ENCODE measurements around the gene KRT14.
"Not testable (repeated sequence)": the region's sequence is repeated elsewhere in the genome, so short reads cannot be mapped to it uniquely, and the experiment has no call there.

Gene KRT14

DNA sequence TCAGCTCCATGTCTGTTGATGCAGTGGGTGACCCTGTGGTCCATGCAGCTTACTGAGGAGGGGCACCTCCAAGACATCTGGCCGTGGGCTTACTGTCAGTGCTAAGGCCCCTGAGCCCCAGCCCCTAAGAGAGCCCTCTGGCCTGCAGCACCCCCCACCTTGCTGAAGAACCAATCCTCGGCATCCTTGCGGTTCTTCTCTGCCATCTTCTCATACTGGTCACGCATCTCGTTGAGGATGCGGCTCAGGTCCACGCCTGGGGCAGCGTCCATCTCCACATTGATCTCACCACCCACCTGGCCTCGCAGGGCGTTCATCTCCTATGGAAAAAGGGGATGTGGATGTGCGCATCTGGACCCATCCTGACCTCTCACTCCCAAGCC, 34.7 kb upstream of the KRT14 start:
- not testable (repeated sequence) for H3K4me3 ChIP-seq (ENCODE audit: low read depth in 1 of 2, low read length in 2 of 2)

DNA sequence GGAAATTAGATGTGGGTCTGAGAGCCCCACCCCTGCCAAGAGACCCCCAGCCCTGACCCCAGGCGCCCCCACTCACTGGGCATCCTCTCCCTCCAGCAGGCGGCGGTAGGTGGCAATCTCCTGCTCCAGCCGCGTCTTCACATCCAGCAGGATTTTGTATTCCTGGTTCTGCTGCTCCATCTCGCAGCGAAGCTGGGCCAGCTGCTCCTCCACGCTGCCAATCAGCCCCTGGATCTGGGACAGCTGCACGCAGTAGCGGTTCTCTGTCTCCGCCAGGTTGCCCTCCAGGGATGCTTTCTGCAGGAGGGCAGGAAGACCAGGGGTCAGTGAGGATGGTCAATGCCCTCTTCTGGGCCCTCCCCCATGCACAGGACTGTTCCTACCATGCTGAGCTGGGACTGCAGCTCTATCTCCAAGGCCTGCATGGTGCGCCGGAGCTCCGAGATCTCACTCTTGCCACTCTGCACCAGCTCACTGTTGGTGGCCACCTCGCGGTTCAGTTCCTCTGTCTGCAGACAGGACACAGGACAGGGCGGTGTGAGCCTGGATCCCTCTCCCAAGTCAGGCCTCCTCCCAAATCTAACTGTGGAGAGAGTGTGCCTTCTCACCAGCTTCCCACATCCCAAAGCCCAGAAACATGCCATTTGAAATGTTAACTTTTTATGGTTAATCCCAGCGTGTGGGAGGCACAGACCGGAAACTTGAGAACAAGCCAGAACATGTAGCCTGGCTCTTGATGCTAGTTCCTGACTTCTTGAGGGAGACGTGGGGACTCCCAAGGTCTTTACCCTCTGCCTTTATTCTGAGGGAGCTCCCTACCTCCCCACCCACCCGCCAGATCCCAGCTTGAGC, 34.1 kb upstream of the KRT14 start:
- no peak overlapping the region for H3K9ac ChIP-seq (ENCODE audit: low read length)
- no peaks in the 10 kb centered on the region for H3K9me3 ChIP-seq (ENCODE audit: low read length)
- no peak overlapping the region for H3K4me3 ChIP-seq (ENCODE audit: low read depth in 1 of 2, low read length in 2 of 2)
- no peak overlapping the region for H3K27ac ChIP-seq (ENCODE audit: low read depth, low read length)
- no peaks in the 10 kb centered on the region for H3K4me1 ChIP-seq (ENCODE audit: insufficient read depth, low read length)
- H3K36me3 ChIP-seq (ENCODE audit: insufficient read depth, low read length) = no peaks in the 10 kb centered on the region
- no peaks in the 10 kb centered on the region for H3K27me3 ChIP-seq (ENCODE audit: control insufficient read depth in 1 of 2, insufficient read depth in 2 of 2, low read length in 2 of 2)

More for the DNA sequence above, 34.7 kb upstream of the KRT14 start:
- not testable (repeated sequence) for H3K9me3 ChIP-seq (ENCODE audit: low read length); H3K9ac ChIP-seq (ENCODE audit: low read length); H3K36me3 ChIP-seq (ENCODE audit: insufficient read depth, low read length); H3K27ac ChIP-seq (ENCODE audit: low read depth, low read length); H3K4me1 ChIP-seq (ENCODE audit: insufficient read depth, low read length); H3K27me3 ChIP-seq (ENCODE audit: control insufficient read depth in 1 of 2, insufficient read depth in 2 of 2, low read length in 2 of 2)

DNA sequence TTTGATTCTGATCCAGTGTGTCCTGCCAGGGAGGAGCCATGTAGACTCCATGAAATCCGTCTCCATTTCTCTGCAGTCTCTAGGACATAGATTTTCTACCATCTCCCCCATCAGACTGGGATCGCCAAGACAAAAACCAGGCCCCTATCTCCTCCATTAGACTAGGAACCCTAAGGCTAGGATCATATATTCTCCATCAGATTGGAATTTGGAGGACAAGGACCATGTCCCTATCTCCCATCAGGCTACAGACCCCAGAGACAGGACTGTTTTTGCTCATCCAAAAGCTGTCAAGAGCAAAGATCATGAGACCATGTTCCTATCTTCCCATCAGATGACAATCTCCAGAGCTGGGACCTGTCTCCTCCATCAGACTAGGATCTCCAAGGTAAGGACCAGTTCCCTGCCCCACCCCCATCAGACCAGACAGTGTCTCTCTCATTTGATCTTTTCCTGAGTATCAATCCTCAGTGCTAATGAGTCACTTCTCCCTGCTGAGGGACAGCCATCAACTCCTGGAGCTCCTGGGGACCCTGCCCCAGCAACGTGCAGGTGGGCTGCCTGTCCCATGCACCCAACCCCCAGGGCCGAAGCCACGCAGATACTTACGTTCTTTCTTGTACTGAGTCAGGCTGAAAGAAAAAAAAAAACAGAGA, 33.4 kb upstream of the KRT14 start:
- not testable (repeated sequence) for H3K9ac ChIP-seq (ENCODE audit: low read length); H3K4me1 ChIP-seq (ENCODE audit: insufficient read depth, low read length); H3K4me3 ChIP-seq (ENCODE audit: low read depth in 1 of 2, low read length in 2 of 2); H3K27me3 ChIP-seq (ENCODE audit: control insufficient read depth in 1 of 2, insufficient read depth in 2 of 2, low read length in 2 of 2); H3K27ac ChIP-seq (ENCODE audit: low read depth, low read length); H3K36me3 ChIP-seq (ENCODE audit: insufficient read depth, low read length); H3K9me3 ChIP-seq (ENCODE audit: low read length)

DNA sequence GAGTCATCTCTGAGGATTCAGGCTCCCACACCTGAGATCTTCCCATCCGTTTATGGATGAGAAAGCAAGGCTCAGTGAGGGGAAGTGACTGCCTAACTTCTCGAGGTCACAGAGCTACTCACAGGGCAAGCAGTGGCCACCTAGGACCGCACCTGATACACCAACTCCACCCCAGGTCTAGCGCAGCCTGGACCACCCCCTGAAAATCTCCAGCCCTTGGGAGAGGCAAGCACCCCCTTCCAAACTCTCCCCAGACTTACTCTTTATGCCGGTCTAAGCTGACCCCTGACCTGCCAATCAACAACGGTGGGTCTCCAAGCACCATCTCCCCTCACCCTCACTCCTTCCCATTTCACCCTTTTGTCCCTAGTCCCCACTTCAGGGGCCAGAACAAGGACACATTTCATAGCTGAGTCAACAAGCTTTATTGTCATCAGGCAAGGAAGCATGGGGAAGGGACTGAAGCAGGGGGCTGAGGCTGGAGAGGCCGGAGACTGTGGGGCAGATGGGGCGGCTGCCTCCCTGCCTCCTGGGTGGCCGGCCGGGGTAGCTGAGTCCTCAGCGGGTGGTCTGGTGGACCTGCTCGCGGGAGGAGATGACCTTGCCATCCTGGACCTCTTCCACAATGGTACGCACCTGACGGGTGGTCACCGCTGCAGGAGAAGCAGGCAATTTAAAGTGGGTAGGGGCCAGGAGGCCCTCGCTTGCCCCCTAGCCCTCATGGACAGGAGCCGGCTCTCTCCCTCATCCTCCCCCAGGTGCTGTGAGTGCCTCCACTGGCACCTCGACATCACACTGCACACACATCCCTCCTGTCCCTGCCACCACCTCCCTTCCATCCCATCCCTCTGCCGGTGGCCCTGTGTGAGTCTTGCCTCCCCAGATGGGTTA, 32.6 kb upstream of the KRT14 start:
- Histone ChIP-seq H3K9ac (ENCODE audit: low read length) (no peak overlapping the region), H3K9me3 (ENCODE audit: low read length) (no peaks in the 10 kb centered on the region)

DNA sequence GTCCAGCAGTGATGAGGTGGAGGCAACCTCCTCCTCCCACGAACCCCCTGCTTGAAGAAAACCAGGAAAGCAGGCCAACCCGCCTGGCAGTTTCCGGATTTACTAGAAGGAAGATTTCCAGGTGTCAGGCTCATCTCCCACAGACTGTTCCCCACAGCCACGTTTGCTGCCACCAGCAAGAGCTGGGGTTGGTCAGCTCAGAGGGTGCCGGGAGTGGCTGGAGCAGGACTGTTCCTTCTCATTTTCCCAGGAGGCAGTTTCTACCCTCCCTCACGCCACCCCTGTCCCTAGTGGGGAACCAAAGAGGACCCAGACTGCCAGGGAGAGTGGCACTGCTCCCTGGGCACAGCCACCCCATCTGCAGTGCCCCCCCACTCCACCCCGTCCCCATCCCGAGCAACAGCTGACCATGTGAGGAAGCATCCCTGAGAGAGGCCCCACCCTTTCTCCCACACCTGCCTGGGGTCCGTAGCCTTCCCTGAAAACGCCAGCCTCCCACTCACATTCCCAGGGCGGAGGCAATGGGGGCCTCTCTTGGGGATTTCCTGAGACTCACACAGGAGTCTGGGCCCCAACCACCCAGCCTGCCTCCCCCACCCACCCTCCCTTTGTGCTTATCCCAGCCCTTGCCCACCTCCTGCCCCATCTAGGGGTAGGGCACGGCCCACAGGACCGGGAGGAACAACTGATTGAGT, 31.8 kb upstream of the KRT14 start:
- no peaks in the 10 kb centered on the region for H3K36me3 ChIP-seq (ENCODE audit: insufficient read depth, low read length)
- no peak overlapping the region for H3K4me3 ChIP-seq (ENCODE audit: low read depth in 1 of 2, low read length in 2 of 2)
- peaks cover 0 to 5% of the 10 kb centered on the region in 2 donors for H3K27me3 ChIP-seq (ENCODE audit: control insufficient read depth in 1 of 2, insufficient read depth in 2 of 2, low read length in 2 of 2)
- no peaks in the 10 kb centered on the region for H3K9me3 ChIP-seq (ENCODE audit: low read length)
- H3K4me1 ChIP-seq (ENCODE audit: insufficient read depth, low read length) = no peaks in the 10 kb centered on the region
- no peak overlapping the region for H3K9ac ChIP-seq (ENCODE audit: low read length)
- no peak overlapping the region for H3K27ac ChIP-seq (ENCODE audit: low read depth, low read length)

More for the DNA sequence above, 32.6 kb upstream of the KRT14 start:
- Histone ChIP-seq H3K27me3 (ENCODE audit: control insufficient read depth in 1 of 2, insufficient read depth in 2 of 2, low read length in 2 of 2) (no peaks in the 10 kb centered on the region), H3K27ac (ENCODE audit: low read depth, low read length) (no peak overlapping the region), H3K4me3 (ENCODE audit: low read depth in 1 of 2, low read length in 2 of 2) (no peak overlapping the region), H3K4me1 (ENCODE audit: insufficient read depth, low read length) (no peaks in the 10 kb centered on the region), H3K36me3 (ENCODE audit: insufficient read depth, low read length) (no peaks in the 10 kb centered on the region)

DNA sequence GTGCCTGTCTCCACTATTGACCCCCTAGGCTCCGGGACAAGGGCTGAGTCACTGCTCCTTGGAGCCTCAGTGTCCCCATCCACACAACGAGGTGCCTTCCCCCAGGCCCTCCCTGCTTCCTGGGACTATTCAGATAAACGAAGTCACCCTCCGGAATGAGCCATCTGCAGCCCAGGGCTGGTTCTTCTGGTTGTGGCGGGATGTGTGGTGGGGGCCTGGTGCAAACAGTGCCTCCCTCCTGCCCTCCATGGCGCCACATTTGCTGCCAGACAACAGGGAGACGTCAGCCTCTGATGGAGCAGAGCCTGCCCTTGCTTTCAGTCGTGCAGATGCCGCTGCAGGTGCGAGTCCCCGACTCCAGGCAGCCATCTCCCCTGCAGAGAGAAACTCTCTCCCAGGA, 31.0 kb upstream of the KRT14 start:
- peaks cover 0 to 5% of the 10 kb centered on the region in 2 donors for H3K27me3 ChIP-seq (ENCODE audit: control insufficient read depth in 1 of 2, insufficient read depth in 2 of 2, low read length in 2 of 2)
- no peak overlapping the region for H3K4me3 ChIP-seq (ENCODE audit: low read depth in 1 of 2, low read length in 2 of 2)
- H3K9ac ChIP-seq (ENCODE audit: low read length) = no peak overlapping the region
- no peaks in the 10 kb centered on the region for H3K9me3 ChIP-seq (ENCODE audit: low read length)
- no peak overlapping the region for H3K27ac ChIP-seq (ENCODE audit: low read depth, low read length)
- H3K36me3 ChIP-seq (ENCODE audit: insufficient read depth, low read length) = no peaks in the 10 kb centered on the region
- no peaks in the 10 kb centered on the region for H3K4me1 ChIP-seq (ENCODE audit: insufficient read depth, low read length)

DNA sequence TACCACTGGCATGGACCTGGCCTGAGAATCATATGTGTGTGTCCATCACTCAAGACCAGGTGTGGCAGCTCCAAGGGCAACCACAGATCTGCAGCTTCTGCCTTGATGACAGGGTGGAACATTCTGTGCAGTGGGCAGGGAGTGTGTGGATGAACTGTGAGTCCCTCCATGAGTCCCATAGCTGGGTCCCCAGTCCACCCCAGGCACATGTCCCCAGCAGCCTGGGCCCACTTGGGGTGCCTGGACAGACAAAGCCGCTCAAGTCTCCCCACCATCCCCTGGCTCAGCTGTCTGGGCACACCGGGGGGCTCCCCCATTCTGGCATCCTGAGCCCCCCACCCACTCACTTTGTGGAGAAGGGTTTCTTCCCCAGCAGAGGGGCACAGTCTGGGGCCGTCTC, 30.4 kb upstream of the KRT14 start:
- Histone ChIP-seq H3K36me3 (ENCODE audit: insufficient read depth, low read length) (no peaks in the 10 kb centered on the region), H3K27ac (ENCODE audit: low read depth, low read length) (no peak overlapping the region), H3K9me3 (ENCODE audit: low read length) (no peaks in the 10 kb centered on the region), H3K9ac (ENCODE audit: low read length) (no peak overlapping the region), H3K27me3 (ENCODE audit: control insufficient read depth in 1 of 2, insufficient read depth in 2 of 2, low read length in 2 of 2) (peaks cover 0 to 5% of the 10 kb centered on the region in 2 donors), H3K4me3 (ENCODE audit: low read depth in 1 of 2, low read length in 2 of 2) (no peak overlapping the region), H3K4me1 (ENCODE audit: insufficient read depth, low read length) (no peaks in the 10 kb centered on the region)

DNA sequence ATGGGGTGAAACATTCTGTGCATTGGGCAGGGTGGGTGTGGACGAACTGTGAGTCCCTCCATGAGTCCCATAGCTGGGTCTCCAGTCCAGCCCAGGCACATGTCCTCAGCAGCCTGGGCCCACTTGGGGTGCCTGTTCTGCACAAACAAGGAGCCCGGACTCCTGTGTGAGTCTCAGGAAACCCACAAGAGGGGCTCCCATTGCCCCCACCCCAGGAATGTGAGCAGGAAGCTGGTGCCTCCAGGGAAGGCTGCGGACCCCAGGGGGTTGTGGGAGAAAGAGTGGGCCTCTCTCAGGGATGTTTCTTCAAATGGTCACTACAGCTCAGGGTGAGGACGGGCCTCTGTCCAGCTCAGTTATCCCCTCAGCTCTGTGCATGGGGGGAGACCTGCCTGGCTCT, 29.8 kb upstream of the KRT14 start:
- not testable (repeated sequence) for H3K9ac ChIP-seq (ENCODE audit: low read length); H3K9me3 ChIP-seq (ENCODE audit: low read length); H3K27me3 ChIP-seq (ENCODE audit: control insufficient read depth in 1 of 2, insufficient read depth in 2 of 2, low read length in 2 of 2); H3K36me3 ChIP-seq (ENCODE audit: insufficient read depth, low read length); H3K4me1 ChIP-seq (ENCODE audit: insufficient read depth, low read length); H3K27ac ChIP-seq (ENCODE audit: low read depth, low read length); H3K4me3 ChIP-seq (ENCODE audit: low read depth in 1 of 2, low read length in 2 of 2)

DNA sequence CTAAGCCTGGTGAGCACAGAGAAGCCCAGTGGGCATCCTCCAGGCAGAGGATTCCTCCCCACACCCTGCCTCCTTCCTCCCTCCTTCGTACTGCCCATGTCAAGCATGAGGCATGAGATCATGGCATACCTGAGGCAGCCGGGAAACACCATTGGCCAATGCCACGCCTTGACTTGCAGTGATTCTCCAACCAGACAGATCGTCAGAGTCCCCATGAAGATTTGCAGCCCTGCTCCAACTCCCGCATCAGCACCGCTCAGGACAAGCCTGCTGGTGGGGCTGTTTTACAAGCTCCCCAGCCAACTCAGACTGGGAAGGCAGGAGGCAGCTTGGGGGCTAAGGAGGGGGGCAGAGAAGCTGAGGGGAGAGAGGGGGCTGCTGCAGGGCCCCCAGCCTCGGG, 28.8 kb upstream of the KRT14 start:
- no peak overlapping the region for H3K9ac ChIP-seq (ENCODE audit: low read length)
- no peaks in the 10 kb centered on the region for H3K9me3 ChIP-seq (ENCODE audit: low read length)
- no peak overlapping the region for H3K4me3 ChIP-seq (ENCODE audit: low read depth in 1 of 2, low read length in 2 of 2)
- no peaks in the 10 kb centered on the region for H3K4me1 ChIP-seq (ENCODE audit: insufficient read depth, low read length)
- H3K27me3 ChIP-seq (ENCODE audit: control insufficient read depth in 1 of 2, insufficient read depth in 2 of 2, low read length in 2 of 2) = peaks cover 0 to 5% of the 10 kb centered on the region in 2 donors
- H3K36me3 ChIP-seq (ENCODE audit: insufficient read depth, low read length) = no peaks in the 10 kb centered on the region
- no peak overlapping the region for H3K27ac ChIP-seq (ENCODE audit: low read depth, low read length)

DNA sequence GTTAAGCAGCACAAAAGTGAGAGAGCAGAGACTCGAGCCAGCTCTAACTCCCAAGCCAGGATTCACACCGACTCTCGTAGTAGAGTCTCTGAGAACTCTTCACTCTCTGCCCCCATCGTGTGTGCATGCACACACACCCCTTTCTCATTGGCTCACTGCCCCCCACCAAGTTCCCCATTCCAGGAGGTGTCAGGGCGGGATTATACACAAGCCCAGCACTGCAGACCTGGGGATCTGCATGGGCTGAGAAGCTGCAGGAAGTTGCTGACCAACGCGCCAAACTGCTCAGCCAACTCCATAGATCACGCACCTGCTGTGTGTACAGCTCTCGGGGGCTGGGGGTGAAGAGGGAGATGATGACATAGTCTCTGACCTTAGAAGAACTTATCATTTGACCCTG, 28.1 kb upstream of the KRT14 start:
- H3K27ac ChIP-seq (ENCODE audit: low read depth, low read length); H3K4me3 ChIP-seq (ENCODE audit: low read depth in 1 of 2, low read length in 2 of 2); H3K9me3 ChIP-seq (ENCODE audit: low read length); H3K9ac ChIP-seq (ENCODE audit: low read length); H3K27me3 ChIP-seq (ENCODE audit: control insufficient read depth in 1 of 2, insufficient read depth in 2 of 2, low read length in 2 of 2); H3K4me1 ChIP-seq (ENCODE audit: insufficient read depth, low read length); H3K36me3 ChIP-seq (ENCODE audit: insufficient read depth, low read length): not testable (repeated sequence)

DNA sequence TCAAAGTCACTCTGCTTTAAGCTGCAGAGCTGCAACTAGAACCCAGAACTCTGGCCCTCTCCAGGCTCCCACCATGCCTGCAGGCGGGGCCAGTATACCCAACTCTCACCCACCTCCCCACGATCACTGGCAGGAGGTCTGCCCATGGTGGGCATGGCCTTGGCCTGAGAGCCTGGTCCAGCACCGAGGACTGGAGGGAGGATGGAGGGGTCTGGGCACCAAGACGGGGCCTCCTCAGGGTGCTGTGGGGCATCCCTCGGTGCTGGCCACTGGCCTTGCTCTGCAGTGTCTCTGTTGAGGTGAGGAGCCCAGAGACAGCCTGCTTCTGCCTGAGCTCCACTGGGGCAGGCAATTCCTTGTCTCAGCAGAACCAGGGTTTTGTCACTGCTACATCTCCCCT, 27.4 kb upstream of the KRT14 start:
- H3K9me3 ChIP-seq (ENCODE audit: low read length) = no peaks in the 10 kb centered on the region
- H3K4me3 ChIP-seq (ENCODE audit: low read depth in 1 of 2, low read length in 2 of 2) = no peak overlapping the region
- H3K4me1 ChIP-seq (ENCODE audit: insufficient read depth, low read length) = no peaks in the 10 kb centered on the region
- H3K36me3 ChIP-seq (ENCODE audit: insufficient read depth, low read length) = no peaks in the 10 kb centered on the region
- peaks cover 0 to 5% of the 10 kb centered on the region in 2 donors for H3K27me3 ChIP-seq (ENCODE audit: control insufficient read depth in 1 of 2, insufficient read depth in 2 of 2, low read length in 2 of 2)
- no peak overlapping the region for H3K27ac ChIP-seq (ENCODE audit: low read depth, low read length)
- no peak overlapping the region for H3K9ac ChIP-seq (ENCODE audit: low read length)
